Measurements from ENCODE around the gene ATG16L2.

DNA sequence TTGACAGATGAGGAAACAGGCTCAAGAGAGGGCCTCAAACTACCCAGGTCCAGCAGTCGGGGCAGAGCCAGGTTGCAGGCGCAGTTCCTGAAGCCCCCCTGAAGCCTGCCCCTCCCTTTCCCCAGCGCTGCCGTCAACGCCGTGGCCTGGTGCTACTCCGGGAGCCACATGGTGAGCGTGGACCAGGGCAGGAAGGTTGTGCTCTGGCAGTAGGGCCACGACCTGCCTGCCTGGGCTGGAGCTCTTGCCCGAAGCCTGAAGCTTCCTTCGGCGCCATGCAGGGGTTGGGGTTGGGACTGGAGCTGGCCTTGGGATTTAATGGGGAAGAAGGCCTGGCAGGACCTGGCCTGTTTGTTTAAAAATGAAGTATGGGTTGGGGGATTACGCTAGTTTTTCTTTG lies 15.0 kb downstream of the ATG16L2 start:
- TF ChIP-seq, protein P1, sequence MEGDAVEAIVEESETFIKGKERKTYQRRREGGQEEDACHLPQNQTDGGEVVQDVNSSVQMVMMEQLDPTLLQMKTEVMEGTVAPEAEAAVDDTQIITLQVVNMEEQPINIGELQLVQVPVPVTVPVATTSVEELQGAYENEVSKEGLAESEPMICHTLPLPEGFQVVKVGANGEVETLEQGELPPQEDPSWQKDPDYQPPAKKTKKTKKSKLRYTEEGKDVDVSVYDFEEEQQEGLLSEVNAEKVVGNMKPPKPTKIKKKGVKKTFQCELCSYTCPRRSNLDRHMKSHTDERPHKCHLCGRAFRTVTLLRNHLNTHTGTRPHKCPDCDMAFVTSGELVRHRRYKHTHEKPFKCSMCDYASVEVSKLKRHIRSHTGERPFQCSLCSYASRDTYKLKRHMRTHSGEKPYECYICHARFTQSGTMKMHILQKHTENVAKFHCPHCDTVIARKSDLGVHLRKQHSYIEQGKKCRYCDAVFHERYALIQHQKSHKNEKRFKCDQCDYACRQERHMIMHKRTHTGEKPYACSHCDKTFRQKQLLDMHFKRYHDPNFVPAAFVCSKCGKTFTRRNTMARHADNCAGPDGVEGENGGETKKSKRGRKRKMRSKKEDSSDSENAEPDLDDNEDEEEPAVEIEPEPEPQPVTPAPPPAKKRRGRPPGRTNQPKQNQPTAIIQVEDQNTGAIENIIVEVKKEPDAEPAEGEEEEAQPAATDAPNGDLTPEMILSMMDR (IDR thresholded peaks at IDR 0.05; ENCODE audit: insufficient read depth, low read length, poor library complexity, severe bottlenecking): no peak
- TF ChIP-seq EZH2phosphoT487 (conservative IDR thresholded peaks at IDR 0.05; ENCODE audit: low read length): no peak
